Posterior vena cava (tissue), 2 donors: ENCODE measurements around the gene RARS2. TPM values are rescaled to one million over a fixed set of nuclear protein-coding genes. Genes with fewer than 3 reads are reported as not detected.

Experiments
- DNase-seq: peaks from one replicate; pipeline ENCODE4 v3.0.0-alpha.2; 2020; ENCODE audit warnings: low spot score
- intact Hi-C, 2 donors: fragments of 100-400 bp; cut with DNase I; formaldehyde crosslinking; loops; one replicate each; pipeline versions ENCODE4 v1.14.1 to v1.14.2; 2022 to 2023
- total RNA-seq, 2 donors: library from RNA; stranded (reverse); fragmentation: NEBNext Ultra II Directional; extraction: Animal tissue kit (Norgen Biotek cat#: 25700); gene quantifications; one replicate each; pipeline ENCODE4 v1.2.1, GENCODE V29; 2021
- donor health status: DM: yes; HTN: yes; CAD: no.
- donor health status: DM: yes; HTN: yes; CAD: no.

The RARS2 gene
- total RNA-seq, 2 donors from 2014 or later, result 40.1 to 40.9 TPM

- DNase-seq, result no peak
- intact Hi-C loops, result no loop called here
These were observed 14.4 kb downstream of the RARS2 start for GRCh38 chr6:87575423-87575822.

- intact Hi-C loops, result no loop called here
These were observed 15.5 kb downstream of the RARS2 start for GRCh38 chr6:87574237-87574804.

GRCh38 chr6:87573307-87574024 is 16.3 kb downstream of the RARS2 start:
- intact Hi-C loops, result no loop called here
- no peak for DNase-seq

More at GRCh38 chr6:87574237-87574804, 15.5 kb downstream of the RARS2 start:
- no peak for DNase-seq

- intact Hi-C loops, result no loop called here
- no peak for DNase-seq
These were observed 16.9 kb downstream of the RARS2 start for GRCh38 chr6:87572883-87573282.

- DNase-seq, result no peak
- intact Hi-C loops, result no loop called here
These were observed 17.8 kb downstream of the RARS2 start for GRCh38 chr6:87572021-87572420.

GRCh38 chr6:87561017-87561416 is 28.8 kb downstream of the RARS2 start:
- intact Hi-C loops, result no loop called here
- DNase-seq, result no peak

- intact Hi-C loops, result no loop called here
These were observed 31.3 kb downstream of the RARS2 start for GRCh38 chr6:87558446-87558845.

GRCh38 chr6:87555506-87555905 is 34.3 kb downstream of the RARS2 start:
- intact Hi-C loops, result no loop called here
- no peak for DNase-seq

More at GRCh38 chr6:87558446-87558845, 31.3 kb downstream of the RARS2 start:
- no peak for DNase-seq

- DNase-seq, result no peak
- intact Hi-C loops, result no loop called here
These were observed 36.5 kb downstream of the RARS2 start for GRCh38 chr6:87553159-87553765.

GRCh38 chr6:87551799-87552198 is 38.0 kb downstream of the RARS2 start:
- no peak for DNase-seq
- intact Hi-C loops, result loop anchor here in 1 of 2 donors (2.0 kb wide), 1 partner anchor 163 kb away; no protein-coding TSS in a partner anchor

GRCh38 chr6:87544474-87544735 is 45.4 kb downstream of the RARS2 start:
- intact Hi-C loops, result no loop called here
- no peak for DNase-seq

GRCh38 chr6:87543696-87544473 is 45.9 kb downstream of the RARS2 start:
- intact Hi-C loops, result no loop called here
- no peak for DNase-seq

- DNase-seq, result no peak
- intact Hi-C loops, result no loop called here
These were observed 48.0 kb downstream of the RARS2 start for GRCh38 chr6:87541744-87542143.

- intact Hi-C loops, result no loop called here
- DNase-seq, result no peak
These were observed 48.7 kb downstream of the RARS2 start for GRCh38 chr6:87541041-87541440.

- intact Hi-C loops, result no loop called here
- DNase-seq, result no peak
These were observed 49.2 kb downstream of the RARS2 start for GRCh38 chr6:87540539-87540938.

GRCh38 chr6:87539554-87539953 is 50.2 kb downstream of the RARS2 start:
- intact Hi-C loops, result no loop called here
- DNase-seq, result no peak

- intact Hi-C loops, result no loop called here
- DNase-seq, result no peak
These were observed 51.1 kb downstream of the RARS2 start for GRCh38 chr6:87538510-87539260.

- DNase-seq, result no peak
- intact Hi-C loops, result no loop called here
These were observed 55.3 kb downstream of the RARS2 start for GRCh38 chr6:87534377-87535047.

- intact Hi-C loops, result no loop called here
- DNase-seq, result no peak
These were observed 60.6 kb downstream of the RARS2 start for GRCh38 chr6:87529221-87529620.
